T-helper 2 cell treated with Interferon-gamma antibody and Interleukin-4, amounts not matched to agents 5 μg/mL and 100 μg/mL, for 36 hours (primary cell): ENCODE measurements around the gene DPP3.

ENCODE experiments used
- DNase-seq: peaks from one replicate; pipeline ENCODE4 v3.0.0; 2021; ENCODE audit warnings: low spot score
- H3K27ac Mint-ChIP-seq: one replicate; pipeline ENCODE4 v1.8.0; 2021; ENCODE audit warnings: mild to moderate bottlenecking, mixed read lengths
- H3K27me3 Mint-ChIP-seq: one replicate; pipeline ENCODE4 v1.8.0; 2021; ENCODE audit warnings: low read depth, mixed read lengths
- H3K36me3 Mint-ChIP-seq: one replicate; pipeline ENCODE4 v1.8.0; 2021; ENCODE audit warnings: low read depth, mixed read lengths
- H3K4me1 Mint-ChIP-seq: one replicate; pipeline ENCODE4 v1.8.0; 2021; ENCODE audit warnings: low read depth, mixed read lengths
- H3K4me3 Mint-ChIP-seq: one replicate; pipeline ENCODE4 v1.8.0; 2022; ENCODE audit warnings: mild to moderate bottlenecking, moderate library complexity, mixed read lengths
- H3K9me3 Mint-ChIP-seq: one replicate; pipeline ENCODE4 v1.8.0; 2021; ENCODE audit warnings: mixed read lengths

DPP3 gene

GRCh38 chr11:66557733-66558326 is 77.6 kb downstream of the DPP3 start:
- Mint-ChIP-seq H3K9me3 (no peaks in the 10 kb centered on the region), H3K36me3 (no peaks in the 10 kb centered on the region), H3K27me3 (peaks cover 8% of the 10 kb centered on the region), H3K4me1 (no peaks in the 10 kb centered on the region), H3K4me3 (no peak overlapping the region), H3K27ac (no peak overlapping the region)
- DNase-seq: no peak
